Gastrocnemius medialis (tissue), 4 donors: ENCODE results near the gene AMT.

ENCODE experiments used
- CTCF ChIP-seq, 5 experiments: fragments of 450-650 bp in 3 of 5; fragments of 200-600 bp in 2 of 5; sonication (generic) in 2 of 5; IDR thresholded peaks in 4 of 5; conservative IDR thresholded peaks in 1 of 5; 1 replicate in 4 of 5; 2 replicates in 1 of 5; pipeline ENCODE4 v1.5.1; 2016 to 2019; ENCODE audit warnings: antibody characterized with exemption in 5 of 5, mild to moderate bottlenecking in 3 of 5, moderate library complexity in 3 of 5
- POLR2A ChIP-seq, 2 donors: fragments of 450-650 bp; IDR thresholded peaks; one replicate each; pipeline ENCODE4 v1.6.1; 2017; ENCODE audit warnings: antibody characterized with exemption in 2 of 2, mild to moderate bottlenecking in 2 of 2, moderate library complexity in 2 of 2

DNA sequence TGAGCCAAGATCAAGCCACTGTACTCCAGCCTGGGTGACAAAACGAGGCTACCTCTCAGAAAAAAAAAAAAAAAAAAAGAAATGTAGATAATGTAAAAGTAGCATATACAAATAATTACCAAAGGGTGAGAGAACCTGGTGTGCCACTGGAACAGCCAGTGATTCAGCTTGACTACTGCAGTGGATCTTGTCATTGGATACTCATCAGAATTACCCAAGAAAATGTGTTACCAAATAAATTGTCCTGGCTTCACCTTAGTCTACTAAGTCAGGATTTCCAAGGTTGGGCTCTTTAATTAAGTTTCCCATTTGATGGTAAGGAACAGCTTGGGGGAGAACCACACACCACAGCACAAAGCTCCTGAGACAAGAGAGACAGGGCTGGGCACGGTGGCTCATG lies 5.3 kb upstream of the AMT start:
- TF ChIP-seq CTCF (IDR thresholded peaks at IDR 0.05 in 4 of 5, conservative IDR thresholded peaks at IDR 0.05 in 1 of 5) (no peak), POLR2A (IDR thresholded peaks at IDR 0.05) (no peak)
